HPDE6-E6E7 (cell line): ENCODE data around the gene ACLY.
"Not testable (repeated sequence)": the region's sequence is repeated elsewhere in the genome, so short reads cannot be mapped to it uniquely, and the experiment has no call there.

Experiments used
- DNase-seq: peaks from one replicate; pipeline ENCODE4 v3.0.0; 2011; ENCODE audit warnings: missing footprints; ENCODE audit errors: extremely low spot score

The ACLY gene

DNA sequence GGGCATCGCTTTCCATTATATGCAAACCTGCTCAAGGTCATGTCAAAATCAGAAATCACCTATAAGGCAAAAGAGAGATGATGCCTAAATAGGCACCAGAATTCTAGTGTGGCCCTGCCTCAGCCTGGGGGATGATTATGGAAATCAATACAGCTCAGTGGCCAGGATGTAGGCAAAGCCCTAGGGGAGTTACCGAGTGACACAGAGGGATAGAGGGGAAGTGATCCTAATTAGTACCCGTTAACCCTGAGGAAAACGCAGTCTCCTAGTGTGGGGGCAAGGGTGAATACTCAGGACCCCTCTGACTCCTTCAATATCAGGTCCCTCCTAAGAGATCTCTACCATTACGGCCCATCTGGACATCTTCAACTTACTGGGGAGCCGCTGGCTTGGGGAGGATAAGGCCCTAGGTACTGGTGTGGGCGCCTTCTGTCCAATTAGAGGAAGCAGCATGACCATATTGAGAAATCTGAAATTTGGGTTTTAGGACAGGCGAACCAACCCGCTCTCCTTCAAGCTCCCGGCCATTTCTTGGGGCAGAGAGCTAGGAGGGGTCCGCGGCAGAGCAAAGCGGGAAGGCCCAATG is 83.4 kb downstream of the ACLY start:
- DNase-seq: no peak

DNA sequence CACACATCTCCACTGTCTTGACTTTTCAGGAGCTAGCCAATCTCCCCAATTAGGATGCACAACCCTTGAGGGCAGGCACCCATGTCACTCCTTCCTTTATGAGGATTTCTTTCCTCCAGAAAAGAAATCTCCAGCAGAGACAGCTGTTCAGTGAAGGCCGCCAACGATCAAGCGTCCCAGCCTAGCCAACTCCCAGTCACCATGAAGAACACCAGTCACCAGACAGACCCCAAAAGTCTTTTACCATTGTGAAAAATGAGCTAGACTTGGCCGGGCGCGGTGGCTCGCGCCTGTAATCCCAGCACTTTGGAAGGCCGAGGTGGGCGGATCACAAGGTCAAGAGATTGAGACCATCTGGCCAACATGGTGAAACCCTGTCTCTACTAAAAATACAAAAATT is 88.8 kb downstream of the ACLY start:
- DNase-seq: not testable (repeated sequence)

DNA sequence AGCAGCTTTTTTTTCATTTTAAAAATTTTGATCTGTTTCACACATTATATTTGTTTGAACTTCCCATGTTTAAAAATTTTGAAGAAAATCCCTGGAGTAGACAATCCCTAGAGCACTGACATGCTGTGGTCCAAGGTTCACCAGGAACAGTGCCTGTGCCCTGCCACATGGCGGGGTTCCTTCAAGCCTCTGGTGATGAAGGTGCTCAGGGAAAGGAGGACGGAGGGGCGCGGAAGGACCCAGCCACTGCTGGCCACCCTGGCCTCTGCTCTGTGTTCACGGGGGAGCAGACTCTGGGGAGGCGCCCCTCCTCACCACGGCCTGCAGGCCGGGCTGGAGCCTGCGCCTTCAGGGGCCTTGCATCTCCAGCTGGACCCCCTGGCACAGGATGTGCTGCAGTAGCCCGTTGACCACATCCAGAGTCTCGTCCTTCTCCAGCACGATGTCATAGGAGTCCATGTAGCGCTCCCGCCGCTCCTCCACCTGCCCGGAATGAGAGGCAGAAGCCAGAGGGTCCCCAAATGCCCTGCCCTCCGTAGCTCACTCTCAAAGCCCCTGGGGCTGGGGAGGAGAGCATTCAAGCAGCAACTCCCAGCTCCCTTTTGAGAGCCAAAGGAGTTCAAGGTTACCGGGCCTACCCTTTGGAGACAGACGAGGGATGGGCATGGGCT is 93.4 kb downstream of the ACLY start:
- DNase-seq: no peak

DNA sequence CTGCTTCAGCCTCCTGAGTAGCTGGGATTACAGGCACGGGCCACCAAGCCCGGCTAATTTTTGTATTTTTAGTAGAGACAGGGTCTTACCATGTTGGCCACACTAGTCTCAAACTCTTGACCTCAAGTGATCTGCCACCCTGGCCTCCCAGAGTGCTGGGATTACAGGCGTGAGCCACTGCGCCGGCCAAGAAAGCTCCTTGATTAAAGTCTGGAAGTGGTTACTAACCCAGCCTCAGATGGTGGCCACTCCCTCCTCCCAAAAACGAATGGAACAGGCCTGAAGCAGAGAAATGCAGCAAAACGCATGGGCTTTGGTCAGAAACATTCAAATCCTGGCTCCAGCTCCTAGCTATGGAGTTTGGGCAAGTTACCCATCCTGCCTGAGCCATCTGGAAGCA is 94.7 kb downstream of the ACLY start:
- DNase-seq: no peak

DNA sequence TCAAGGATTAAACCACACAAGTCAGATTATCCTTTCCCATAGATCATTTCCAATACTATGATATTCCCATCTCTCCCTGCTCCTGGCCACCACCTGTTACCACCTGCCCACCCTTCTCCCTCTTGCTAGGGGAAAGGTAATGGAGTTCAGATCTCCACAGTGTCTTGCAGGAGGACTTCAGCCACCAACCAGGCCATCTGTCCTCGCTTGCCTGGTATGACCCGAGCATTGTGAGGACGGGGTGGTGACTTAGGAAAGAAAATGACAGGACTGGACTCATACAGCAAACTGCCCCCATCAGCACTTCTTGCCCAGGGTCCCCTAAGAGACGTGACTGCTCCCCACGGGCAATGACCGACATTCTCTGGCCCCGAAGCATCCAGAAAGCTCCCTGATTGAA is 95.2 kb downstream of the ACLY start:
- no peak for DNase-seq

DNA sequence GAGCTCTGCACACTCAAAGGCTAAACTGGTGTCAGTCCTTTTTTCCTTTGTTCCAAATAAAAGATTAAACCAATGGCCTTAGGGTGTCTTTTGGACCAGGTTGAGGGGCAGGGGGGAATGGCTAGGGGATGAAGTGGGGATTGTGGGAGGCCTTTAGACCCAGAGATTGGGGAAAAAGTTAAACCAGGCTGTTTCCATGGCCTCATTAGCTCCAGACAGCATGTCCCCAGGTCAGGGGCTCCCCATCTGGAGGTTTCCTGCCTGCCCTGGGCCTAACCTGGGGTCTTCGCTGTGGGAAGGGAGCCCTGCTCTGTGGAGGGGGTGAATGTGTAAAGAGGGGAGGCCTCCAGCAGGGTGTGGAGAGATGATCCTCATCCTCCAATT is 95.6 kb downstream of the ACLY start:
- DNase-seq: no peak

DNA sequence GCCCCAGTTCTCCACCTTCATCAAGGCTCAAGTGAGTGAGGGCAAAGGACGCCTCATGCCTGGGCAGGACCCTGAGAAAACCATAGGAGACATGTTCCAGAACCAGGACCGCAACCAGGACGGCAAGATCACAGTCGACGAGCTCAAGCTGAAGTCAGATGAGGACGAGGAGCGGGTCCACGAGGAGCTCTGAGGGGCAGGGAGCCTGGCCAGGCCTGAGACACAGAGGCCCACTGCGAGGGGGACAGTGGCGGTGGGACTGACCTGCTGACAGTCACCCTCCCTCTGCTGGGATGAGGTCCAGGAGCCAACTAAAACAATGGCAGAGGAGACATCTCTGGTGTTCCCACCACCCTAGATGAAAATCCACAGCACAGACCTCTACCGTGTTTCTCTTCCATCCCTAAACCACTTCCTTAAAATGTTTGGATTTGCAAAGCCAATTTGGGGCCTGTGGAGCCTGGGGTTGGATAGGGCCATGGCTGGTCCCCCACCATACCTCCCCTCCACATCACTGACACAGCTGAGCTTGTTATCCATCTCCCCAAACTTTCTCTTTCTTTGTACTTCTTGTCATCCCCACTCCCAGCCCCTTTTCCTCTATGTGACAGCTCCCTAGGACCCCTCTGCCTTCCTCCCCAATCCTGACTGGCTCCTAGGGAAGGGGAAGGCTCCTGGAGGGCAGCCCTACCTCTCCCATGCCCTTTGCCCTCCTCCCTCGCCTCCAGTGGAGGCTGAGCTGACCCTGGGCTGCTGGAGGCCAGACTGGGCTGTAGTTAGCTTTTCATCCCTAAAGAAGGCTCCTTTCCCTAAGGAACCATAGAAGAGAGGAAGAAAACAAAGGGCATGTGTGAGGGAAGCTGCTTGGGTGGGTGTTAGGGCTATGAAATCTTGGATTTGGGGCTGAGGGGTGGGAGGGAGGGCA is 96.3 kb downstream of the ACLY start:
- DNase-seq: no peak

DNA sequence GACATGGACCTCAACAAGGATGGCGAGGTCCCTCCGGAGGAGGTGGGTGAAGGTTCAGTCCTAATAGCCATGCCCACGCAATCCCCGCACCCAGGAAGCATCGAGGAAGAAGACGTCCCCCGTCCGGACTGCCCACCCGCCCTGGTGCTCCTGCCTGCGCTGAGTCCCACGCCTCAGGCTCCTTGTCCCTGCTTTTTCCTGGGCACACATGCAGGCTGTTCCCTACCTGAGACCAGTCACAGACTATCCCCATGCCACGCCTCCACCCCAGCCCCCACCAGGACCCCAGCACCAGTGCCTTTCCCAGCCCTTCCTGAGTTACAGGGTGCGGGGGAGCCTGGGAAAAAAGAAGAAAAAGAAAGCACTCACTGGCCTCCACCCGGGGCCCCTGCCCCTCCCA is 97.0 kb downstream of the ACLY start:
- no peak for DNase-seq

DNA sequence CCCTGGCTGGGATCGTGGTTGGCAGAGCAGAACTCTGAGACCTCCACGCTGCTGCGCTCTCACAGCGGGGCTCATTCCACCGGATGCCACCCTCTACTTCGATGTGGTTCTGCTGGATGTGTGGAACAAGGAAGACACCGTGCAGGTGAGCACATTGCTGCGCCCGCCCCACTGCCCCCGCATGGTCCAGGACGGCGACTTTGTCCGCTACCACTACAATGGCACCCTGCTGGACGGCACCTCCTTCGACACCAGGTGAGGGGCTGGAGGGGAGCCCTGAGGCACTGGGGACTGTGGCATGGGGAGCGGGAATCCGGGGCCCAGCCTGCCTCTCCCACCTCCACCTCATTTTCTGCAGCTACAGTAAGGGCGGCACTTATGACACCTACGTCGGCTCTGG is 100.7 kb downstream of the ACLY start:
- no peak for DNase-seq
